Smooth muscle cell (in vitro differentiated cells): Measurements from ENCODE around the gene CERT1. TPM values are rescaled to one million over a fixed set of nuclear protein-coding genes. Genes with fewer than 3 reads are reported as not detected.

Source experiments
- DNase-seq: peaks from one replicate; lab custom pipeline; 2025; ENCODE audit not compliant: unreplicated experiment; lab: John Stamatoyannopoulos, UW
- H2AFZ ChIP-seq: fragments of 200-600 bp; sonication (generic); 2 replicates; pipeline ENCODE4 v1.6.0; 2016; ENCODE audit warnings: antibody characterized with exemption, low read depth, mild to moderate bottlenecking
- H3F3A ChIP-seq: fragments of 200-600 bp; sonication (generic); 2 replicates; pipeline ENCODE4 v1.6.0; 2017; ENCODE audit warnings: antibody characterized with exemption, low read depth
- H3K27ac ChIP-seq: fragments of 200-600 bp; sonication (generic); 2 replicates; pipeline ENCODE4 v1.5.1; 2016; ENCODE audit warnings: low read depth, mild to moderate bottlenecking
- H3K27me3 ChIP-seq: fragments of 200-600 bp; sonication (generic); 2 replicates; pipeline ENCODE4 v1.6.1; 2016; ENCODE audit warnings: low read depth, mild to moderate bottlenecking
- H3K36me3 ChIP-seq: fragments of 200-600 bp; sonication (generic); 2 replicates; pipeline ENCODE4 v1.5.1; 2016; ENCODE audit warnings: low read depth
- H3K4me1 ChIP-seq: fragments of 200-600 bp; sonication (generic); 2 replicates; pipeline ENCODE4 v1.5.1; 2016; ENCODE audit warnings: low read depth
- H3K4me2 ChIP-seq: fragments of 200-600 bp; sonication (generic); 2 replicates; pipeline ENCODE4 v1.6.0; 2016; ENCODE audit warnings: mild to moderate bottlenecking
- H3K4me3 ChIP-seq: fragments of 200-600 bp; sonication (generic); 2 replicates; pipeline ENCODE4 v1.5.1; 2016; ENCODE audit warnings: mild to moderate bottlenecking
- H3K79me2 ChIP-seq: fragments of 200-600 bp; sonication (generic); 2 replicates; pipeline ENCODE4 v1.6.0; 2016; ENCODE audit warnings: low read depth, mild to moderate bottlenecking
- H3K9ac ChIP-seq: fragments of 200-600 bp; sonication (generic); 2 replicates; pipeline ENCODE4 v1.6.0; 2016; ENCODE audit warnings: low read depth
- H3K9me3 ChIP-seq: fragments of 200-600 bp; sonication (generic); replicated peaks from 2 replicates; pipeline ENCODE4 v1.5.1; 2016; ENCODE audit warnings: low read depth
- H4K20me1 ChIP-seq: fragments of 200-600 bp; sonication (generic); 2 replicates; pipeline ENCODE4 v1.6.0; 2016; ENCODE audit warnings: low read depth
- CTCF ChIP-seq: fragments of 200-600 bp; sonication (generic); IDR thresholded peaks from 2 replicates; pipeline ENCODE4 v1.5.1; 2017; ENCODE audit warnings: borderline replicate concordance, mild to moderate bottlenecking, antibody characterized with exemption; ENCODE audit not compliant: insufficient read depth, poor library complexity, severe bottlenecking
- WGBS: methylation state at CpG from one replicate; pipeline ENCODE4 v1.1.7; 2016; ENCODE audit warnings: low lambda C conversion rate; 5-methylcytosine and 5-hydroxymethylcytosine counted together
- polyA plus RNA-seq: library from polyadenylated mRNA; unstranded; fragments of >200 nt; fragmentation: Nextera tagmentation; extraction: Ambion mirVana; gene quantifications from 2 replicates; pipeline ENCODE4 v1.2.1, GENCODE V29; 2016
- total RNA-seq: library from RNA; depleted of rRNA; stranded (reverse); fragments of >200 nt; gene quantifications from 2 replicates; pipeline ENCODE4 v1.2.3, GENCODE V29; 2014

The CERT1 gene
- total and polyA plus RNA-seq, 2 experiments from 2014 or later, result 9.1 to 31.0 TPM

GRCh38 chr5:75355236-75355635, 156.2 kb downstream of the CERT1 start:
- H3K36me3 ChIP-seq, result peaks cover 63% of the 10 kb centered on the region
- H3F3A ChIP-seq, result peaks cover 19% of the 10 kb centered on the region
- H4K20me1 ChIP-seq, result peaks cover 90% of the 10 kb centered on the region
- no peak overlapping the region for H3K27ac ChIP-seq
- peaks cover 11% of the 10 kb centered on the region for H3K79me2 ChIP-seq
- H3K9me3 ChIP-seq, result no peaks in the 10 kb centered on the region
- no peak overlapping the region for H3K4me2 ChIP-seq
- DNase-seq, result no peak
- no peaks in the 10 kb centered on the region for H3K27me3 ChIP-seq
- no peak overlapping the region for H3K9ac ChIP-seq
- no peak overlapping the region for H2AFZ ChIP-seq
- no peaks in the 10 kb centered on the region for H3K4me1 ChIP-seq
- WGBS, result 87% methylated on average over 6 of the region's 6 CpGs
- no peak for TF ChIP-seq CTCF
- H3K4me3 ChIP-seq, result no peak overlapping the region

- peaks cover 34% of the 10 kb centered on the region for H3K79me2 ChIP-seq
- DNase-seq, result no peak
- no peak overlapping the region for H3K4me2 ChIP-seq
- TF ChIP-seq CTCF, result no peak
- peaks cover 48% of the 10 kb centered on the region for H3K36me3 ChIP-seq
- H4K20me1 ChIP-seq, result peaks cover 92% of the 10 kb centered on the region
- no peaks in the 10 kb centered on the region for H3K4me1 ChIP-seq
- H3K27ac ChIP-seq, result no peak overlapping the region
- no peaks in the 10 kb centered on the region for H3F3A ChIP-seq
- H3K27me3 ChIP-seq, result no peaks in the 10 kb centered on the region
- no peak overlapping the region for H3K4me3 ChIP-seq
- no peak overlapping the region for H3K9ac ChIP-seq
- H2AFZ ChIP-seq, result no peak overlapping the region
- no peaks in the 10 kb centered on the region for H3K9me3 ChIP-seq
- WGBS, result 97% methylated on average over 7 of the region's 7 CpGs
Observed at GRCh38 chr5:75351139-75351926, 160.1 kb downstream of the CERT1 start.

GRCh38 chr5:75349663-75350062, 161.8 kb downstream of the CERT1 start:
- no peak overlapping the region for H2AFZ ChIP-seq
- no peak overlapping the region for H3K9ac ChIP-seq
- no peaks in the 10 kb centered on the region for H3K27me3 ChIP-seq
- TF ChIP-seq CTCF, result no peak
- H3K27ac ChIP-seq, result no peak overlapping the region
- no peaks in the 10 kb centered on the region for H3F3A ChIP-seq
- no peaks in the 10 kb centered on the region for H3K4me1 ChIP-seq
- H3K9me3 ChIP-seq, result no peaks in the 10 kb centered on the region
- 96% methylated on average over 2 of the region's 2 CpGs for WGBS
- H3K4me2 ChIP-seq, result no peak overlapping the region
- H3K4me3 ChIP-seq, result no peak overlapping the region
- no peak for DNase-seq
- H4K20me1 ChIP-seq, result peaks cover 98% of the 10 kb centered on the region
- H3K36me3 ChIP-seq, result peaks cover 47% of the 10 kb centered on the region
- H3K79me2 ChIP-seq, result peaks cover 51% of the 10 kb centered on the region

DNA sequence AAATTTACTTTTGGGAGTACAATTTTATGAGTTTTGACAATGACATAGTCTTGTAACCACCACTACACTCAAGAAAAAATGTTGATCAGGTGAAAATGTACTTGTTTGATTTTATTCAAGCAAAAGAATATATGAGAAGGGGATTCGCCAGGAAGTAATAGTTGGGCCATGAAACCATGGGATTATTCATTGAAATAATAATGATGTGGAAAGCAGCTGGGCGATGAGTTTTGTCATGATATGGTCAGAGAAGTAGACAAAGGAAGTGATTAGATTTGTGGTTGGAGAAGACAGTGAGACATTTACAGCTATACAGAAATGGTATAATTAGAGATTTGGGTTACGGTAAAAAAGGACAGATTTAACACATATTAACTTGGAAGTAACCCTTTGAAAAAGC, 163.2 kb downstream of the CERT1 start:
- Histone ChIP-seq H3K27me3 (no peaks in the 10 kb centered on the region), H3F3A (no peaks in the 10 kb centered on the region), H3K36me3 (peaks cover 54% of the 10 kb centered on the region), H3K27ac (no peak overlapping the region), H2AFZ (no peak overlapping the region), H3K4me1 (no peaks in the 10 kb centered on the region), H3K79me2 (peaks cover 65% of the 10 kb centered on the region), H3K4me3 (no peak overlapping the region), H3K9me3 (no peaks in the 10 kb centered on the region), H3K4me2 (no peak overlapping the region), H4K20me1 (peaks cover 98% of the 10 kb centered on the region), H3K9ac (no peak overlapping the region)
- 92% methylated on average over 3 of the region's 3 CpGs for WGBS
- no peak for DNase-seq
- no peak for TF ChIP-seq CTCF
